HG03066 (cell line): ENCODE results near the gene CELSR1.

ENCODE experiments used
- ATAC-seq: cut with Tn5 transposase; IDR thresholded peaks from one replicate; pipeline ENCODE4 v1.9.1; 2021; ENCODE audit warnings: low read depth; ENCODE audit not compliant: unreplicated experiment

CELSR1 gene

DNA sequence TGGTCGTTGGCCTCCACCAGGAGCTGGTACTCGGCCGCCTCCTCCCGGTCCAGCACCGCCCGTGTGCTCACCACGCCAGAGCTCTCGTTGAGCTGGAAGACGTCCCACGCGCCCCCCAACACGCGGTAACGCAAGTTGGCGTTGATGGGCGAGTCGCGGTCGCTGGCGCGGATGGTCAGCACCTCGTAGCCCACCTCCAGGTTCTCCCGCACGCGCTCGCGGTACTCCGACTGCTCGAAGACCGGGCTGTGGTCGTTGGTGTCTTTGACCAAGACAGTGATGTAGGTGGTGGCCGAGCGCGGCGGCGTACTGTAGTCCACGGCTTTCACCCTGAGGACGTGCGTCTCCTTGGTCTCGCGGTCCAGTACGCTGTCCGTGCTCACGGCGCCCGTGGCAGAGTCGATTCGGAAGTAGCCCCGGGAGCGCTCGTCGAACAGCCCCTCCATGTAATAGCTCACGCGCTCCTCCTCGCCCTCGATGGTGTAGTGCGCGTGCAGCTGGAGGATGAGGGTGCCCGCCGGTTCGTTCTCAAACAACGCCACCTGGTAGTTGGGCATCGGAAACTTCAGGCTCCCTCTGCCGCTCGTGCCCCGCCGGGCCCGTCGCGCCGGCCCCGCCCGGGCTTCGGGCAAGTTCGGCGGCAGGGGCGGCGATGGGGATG, 1.4 kb downstream of the CELSR1 start:
- ATAC-seq, result no peak

DNA sequence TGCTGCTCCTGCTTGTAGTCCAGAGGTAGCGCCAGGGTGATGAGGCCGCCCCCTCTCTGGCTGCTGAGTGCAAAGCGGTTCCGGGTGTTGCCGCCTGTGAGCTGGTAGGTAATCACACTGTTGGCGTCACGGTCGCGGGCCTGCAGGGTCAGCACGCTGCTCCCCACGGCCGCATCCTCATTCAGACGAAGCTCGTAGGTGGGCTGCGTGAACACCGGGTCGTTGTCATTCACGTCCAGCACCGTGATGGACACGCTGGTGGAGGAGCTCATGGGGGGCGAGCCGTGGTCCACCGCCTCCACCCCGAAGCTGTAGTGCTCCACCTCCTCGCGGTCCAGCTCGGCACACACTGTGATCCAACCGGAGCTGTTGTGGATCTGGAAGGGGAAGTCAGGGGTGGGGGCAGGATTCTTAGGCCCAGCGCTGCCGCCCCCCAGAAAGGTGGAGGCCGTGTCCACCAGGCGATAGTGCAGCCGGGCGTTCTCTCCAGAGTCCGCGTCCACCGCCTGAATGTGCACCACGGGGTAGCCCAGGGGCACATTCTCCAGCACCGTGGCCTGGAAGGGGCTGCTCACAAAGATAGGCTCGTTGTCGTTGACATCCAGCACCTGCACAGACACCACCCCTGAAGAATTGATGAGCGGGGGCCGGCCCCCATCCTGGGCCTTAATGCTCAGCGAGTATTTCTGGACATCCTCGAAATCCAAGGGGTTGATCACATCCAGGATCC, 2.4 kb downstream of the CELSR1 start:
- no peak for ATAC-seq

- no peak for ATAC-seq
Measured at GRCh38 chr22:46534177-46534776, 3.1 kb downstream of the CELSR1 start.

DNA sequence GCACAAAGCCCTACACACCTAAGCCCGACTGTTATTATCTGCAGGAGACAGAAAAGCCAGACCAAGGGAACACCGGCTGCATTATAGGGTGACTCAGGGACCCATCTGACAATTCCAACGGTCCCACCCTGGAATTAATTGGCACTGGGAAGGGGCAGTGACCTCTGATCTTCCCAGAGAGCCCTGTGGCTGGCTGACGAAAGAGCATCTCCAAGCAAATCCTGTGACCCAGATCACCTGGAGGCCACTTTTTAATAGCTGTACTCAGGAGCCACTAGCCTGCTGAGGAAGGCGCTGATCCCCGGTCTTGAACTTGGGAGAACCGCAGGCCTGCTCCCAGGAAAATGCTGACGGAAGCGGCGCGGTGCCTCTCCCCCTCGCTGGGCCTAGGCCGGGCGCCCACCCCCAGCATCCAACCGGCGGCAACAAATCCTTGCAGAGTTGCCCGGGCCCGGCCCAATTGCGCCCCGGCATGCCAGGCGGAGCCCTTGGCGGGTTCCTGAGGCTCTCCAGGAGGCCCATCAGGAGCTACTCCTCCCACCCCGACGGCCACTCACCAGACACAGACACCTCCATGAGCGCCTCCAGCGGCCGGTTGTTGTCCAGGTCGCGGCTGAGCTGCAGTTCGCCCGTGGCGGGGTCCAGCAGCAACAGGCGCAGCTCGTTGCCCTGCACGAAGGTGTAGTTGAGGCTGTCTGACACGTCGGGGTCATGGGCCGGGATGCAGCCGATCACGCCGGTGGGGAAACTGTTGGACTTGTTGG, 4.2 kb downstream of the CELSR1 start:
- ATAC-seq, result no peak

- no peak for ATAC-seq
Measured at GRCh38 chr22:46532416-46532815, 5.0 kb downstream of the CELSR1 start.

- ATAC-seq, result no peak
Measured at GRCh38 chr22:46531581-46532175, 5.7 kb downstream of the CELSR1 start.

- ATAC-seq, result no peak
Measured at GRCh38 chr22:46528121-46528610, 9.3 kb downstream of the CELSR1 start.

GRCh38 chr22:46526244-46526839, 11.1 kb downstream of the CELSR1 start:
- no peak for ATAC-seq

DNA sequence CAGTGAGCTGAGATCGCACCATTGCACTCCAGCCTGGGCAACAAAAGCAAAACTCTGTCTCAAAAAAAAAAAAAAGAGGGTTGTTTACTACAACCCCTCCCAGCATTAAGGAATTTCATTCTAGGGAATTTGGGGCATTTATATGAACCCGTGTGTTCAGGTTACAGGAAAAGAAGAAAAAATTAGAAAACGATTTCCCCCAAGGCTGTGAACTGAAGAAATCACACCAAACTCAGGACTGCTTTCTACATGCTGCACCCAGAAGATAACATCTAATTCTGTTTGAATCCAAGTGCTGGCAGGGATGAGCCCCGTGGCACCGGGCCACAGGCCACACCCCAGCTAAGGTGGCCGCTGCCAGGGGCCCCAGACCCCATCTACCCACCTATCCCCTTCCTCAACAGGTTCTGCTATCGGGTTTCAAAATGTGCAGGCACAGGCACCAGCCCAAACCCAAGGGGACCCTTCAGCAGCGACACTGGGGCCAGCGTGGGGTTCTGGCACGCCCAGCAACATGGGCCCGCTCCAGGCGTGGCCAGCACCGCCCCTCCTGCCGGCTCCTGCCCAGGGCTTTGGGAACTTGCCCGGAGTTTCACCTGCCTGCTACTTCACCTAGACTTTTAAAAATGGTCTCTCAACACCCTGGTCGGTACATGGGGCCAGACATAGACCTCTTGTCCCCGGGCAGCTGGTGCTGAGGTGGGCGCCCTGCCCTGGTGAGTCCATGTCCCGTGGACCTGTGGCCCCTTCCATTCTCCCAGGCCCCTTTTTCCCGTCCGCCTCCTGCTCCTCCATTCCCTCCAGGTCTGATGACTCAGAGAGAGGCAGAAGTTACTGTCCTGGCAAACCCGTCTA, 11.8 kb downstream of the CELSR1 start:
- ATAC-seq, result no peak

DNA sequence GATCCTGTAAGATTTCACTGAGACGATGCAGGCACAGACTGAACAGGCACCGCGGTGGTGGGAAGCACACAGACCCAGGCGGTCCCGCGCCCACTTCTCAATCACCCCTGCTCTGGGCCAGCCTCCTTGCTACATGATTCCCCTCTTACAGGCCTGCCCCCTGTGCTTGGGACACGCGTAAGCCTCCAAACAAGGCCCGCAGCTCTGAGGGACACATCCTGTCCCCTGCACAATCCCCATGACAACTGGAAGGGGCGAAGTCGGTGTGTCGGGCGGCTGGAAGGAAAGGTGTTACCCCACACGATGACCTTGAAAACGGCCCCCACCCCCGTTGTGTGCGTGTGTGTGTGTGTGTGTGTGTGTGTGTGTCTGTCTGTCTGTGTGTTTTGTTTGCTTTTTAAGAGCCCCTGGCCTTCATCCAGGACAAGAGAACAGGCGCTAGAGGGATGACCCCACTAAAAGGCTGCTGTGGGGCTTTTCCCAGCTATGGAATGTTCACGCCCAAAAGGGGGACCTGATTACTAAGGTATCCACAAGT, 13.1 kb downstream of the CELSR1 start:
- no peak for ATAC-seq

GRCh38 chr22:46522797-46523196, 14.6 kb downstream of the CELSR1 start:
- ATAC-seq, result no peak

DNA sequence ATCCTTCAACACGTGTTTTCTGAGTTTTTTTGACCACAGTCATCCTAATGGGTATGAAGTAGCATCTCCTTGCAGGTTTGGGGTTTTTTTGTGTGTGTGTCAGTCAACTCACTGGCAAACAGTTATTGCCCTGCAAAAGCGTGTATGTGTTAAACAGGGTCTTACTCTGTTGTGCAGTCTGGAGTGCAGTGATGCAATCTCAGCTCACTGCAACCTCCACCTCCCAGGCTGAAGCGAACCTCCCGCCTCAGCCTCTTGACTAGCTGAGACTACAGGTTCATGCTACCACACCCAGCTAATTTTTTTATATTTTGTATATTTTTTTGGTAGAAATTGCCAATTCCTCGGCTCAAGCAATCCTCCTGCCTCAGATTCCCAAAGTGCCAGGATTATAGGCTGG, 15.4 kb downstream of the CELSR1 start:
- ATAC-seq, result no peak

GRCh38 chr22:46520880-46521279, 16.5 kb downstream of the CELSR1 start:
- no peak for ATAC-seq

DNA sequence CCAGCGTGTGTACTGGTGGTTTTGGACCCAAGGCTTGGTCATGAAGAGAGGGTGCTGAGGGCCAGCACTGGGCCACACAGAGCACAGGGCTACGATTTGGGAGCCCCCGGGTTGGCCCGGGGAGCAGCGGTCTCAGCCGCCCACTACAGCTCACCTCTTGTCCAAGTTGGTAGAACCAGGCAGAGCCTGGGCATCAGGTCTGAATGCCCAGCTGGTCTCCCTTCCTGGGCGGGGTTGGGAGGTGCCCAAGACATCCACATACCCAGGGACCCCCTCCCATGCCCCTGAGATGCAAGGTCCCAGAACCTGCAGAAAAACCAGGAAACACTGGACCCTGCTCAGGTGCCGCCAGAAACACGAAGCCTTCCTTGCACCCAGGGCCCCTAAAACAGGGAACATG, 18.0 kb downstream of the CELSR1 start:
- no peak for ATAC-seq

DNA sequence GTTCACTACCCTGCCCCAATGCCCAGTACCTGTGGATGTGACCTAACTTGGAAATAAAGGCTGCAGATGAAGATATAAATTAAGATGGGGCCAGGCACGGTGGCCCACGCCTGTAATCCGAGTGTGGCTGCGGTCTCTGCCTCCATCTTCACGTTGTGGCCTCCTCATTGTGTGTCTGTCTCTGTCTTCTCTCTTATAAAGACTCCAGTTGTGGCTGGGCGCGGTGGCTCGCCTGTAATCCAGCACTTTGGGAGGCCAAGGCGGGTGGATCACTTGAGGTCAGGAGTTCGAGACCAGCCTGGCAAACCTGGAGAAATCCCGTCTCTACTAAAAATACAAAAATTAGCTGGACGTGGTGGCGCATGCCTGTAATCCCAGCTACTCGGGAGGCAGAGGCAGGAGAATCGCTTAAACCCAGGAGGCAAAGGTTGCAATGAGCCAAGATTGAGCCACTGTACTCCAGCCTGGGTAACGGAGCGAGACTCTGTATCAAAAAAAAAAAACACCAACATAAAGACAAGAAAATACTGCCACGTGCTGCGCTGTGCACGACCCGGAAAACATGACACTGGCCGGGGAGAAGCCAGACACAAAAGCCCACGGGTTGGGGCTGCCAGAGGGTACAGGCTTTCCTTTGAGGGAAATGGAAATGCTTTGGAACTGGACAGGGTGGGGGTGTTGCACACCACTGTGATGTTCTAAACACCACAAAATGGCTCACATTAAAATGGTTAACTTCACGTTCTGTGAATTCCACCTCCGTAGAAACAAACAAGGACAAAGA, 18.7 kb downstream of the CELSR1 start:
- no peak for ATAC-seq

- ATAC-seq, result no peak
Measured at GRCh38 chr22:46518038-46518437, 19.4 kb downstream of the CELSR1 start.

DNA sequence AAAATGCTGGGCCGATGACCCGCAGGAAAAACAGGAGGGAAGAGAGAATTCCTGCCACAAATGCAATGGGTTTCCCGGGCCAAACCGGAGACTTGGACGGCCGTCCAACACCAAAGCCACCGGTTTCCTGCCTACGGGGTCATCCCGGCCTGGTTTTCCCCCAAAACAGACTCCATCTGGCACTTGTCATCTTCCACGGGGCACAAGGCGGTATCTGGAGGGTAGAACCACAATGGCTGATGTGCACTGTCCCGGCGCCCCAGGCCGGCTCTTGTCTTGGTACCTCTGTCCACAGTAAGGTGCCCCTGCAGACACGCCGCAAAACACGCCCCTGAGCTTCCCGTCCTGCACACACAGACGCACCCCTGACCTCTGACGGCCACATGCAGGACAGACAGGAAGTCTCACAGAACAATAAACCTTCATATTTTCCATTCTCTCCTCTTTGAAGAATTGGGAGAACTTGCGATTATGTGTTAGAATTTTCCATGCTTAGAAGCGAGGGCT, 20.1 kb downstream of the CELSR1 start:
- no peak for ATAC-seq

DNA sequence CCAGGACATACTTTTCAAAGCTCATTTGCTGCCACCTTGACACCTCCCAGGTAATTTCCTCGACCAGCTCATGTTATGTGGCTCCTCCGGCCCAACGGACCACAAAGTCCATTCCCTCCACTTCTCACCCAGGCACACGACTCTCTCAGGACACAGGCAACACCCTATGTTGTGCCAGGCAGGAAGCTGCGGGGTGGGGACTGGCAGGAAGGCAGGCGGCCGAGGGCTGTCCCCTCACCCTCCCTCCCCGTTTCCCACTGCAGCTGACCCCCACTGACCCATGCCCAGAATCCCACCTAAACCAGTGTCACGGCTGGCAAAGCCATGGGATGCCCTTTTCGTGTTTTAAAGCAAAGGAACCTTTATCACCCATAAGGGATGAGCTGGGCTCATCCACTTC, 20.8 kb downstream of the CELSR1 start:
- ATAC-seq, result no peak
